ENCODE measurements around the gene ZNF618.
"Not testable (repeated sequence)": the region's sequence is repeated elsewhere in the genome, so short reads cannot be mapped to it uniquely, and the experiment has no call there.

The ZNF618 gene

GRCh38 chr9:114037961-114038723 is 162.0 kb downstream of the ZNF618 start:
- no peak for DNase-seq (ENCODE audit: low read depth)
- TF ChIP-seq CTCF (IDR thresholded peaks at IDR 0.05; ENCODE audit: insufficient read depth, low read depth, low read length, missing control alignments), result no peak
- H3K4me3 ChIP-seq (ENCODE audit: low read length), result no peak overlapping the region

- no peak overlapping the region for H3K4me3 ChIP-seq (ENCODE audit: low read length)
- no peak for DNase-seq (ENCODE audit: low read depth)
- no peak for TF ChIP-seq CTCF (IDR thresholded peaks at IDR 0.05; ENCODE audit: insufficient read depth, low read depth, low read length, missing control alignments)
These were observed 162.7 kb downstream of the ZNF618 start for GRCh38 chr9:114038724-114039313.

- TF ChIP-seq CTCF (IDR thresholded peaks at IDR 0.05; ENCODE audit: insufficient read depth, low read depth, low read length, missing control alignments), result no peak
- H3K4me3 ChIP-seq (ENCODE audit: low read length), result no peak overlapping the region
- no peak for DNase-seq (ENCODE audit: low read depth)
These were observed 163.4 kb downstream of the ZNF618 start for GRCh38 chr9:114039484-114039883.

GRCh38 chr9:114043660-114044059 is 167.6 kb downstream of the ZNF618 start:
- H3K4me3 ChIP-seq (ENCODE audit: low read length); DNase-seq (ENCODE audit: low read depth): not testable (repeated sequence)

GRCh38 chr9:114046237-114046755 is 170.2 kb downstream of the ZNF618 start:
- no peak overlapping the region for H3K4me3 ChIP-seq (ENCODE audit: low read length)
- no peak for TF ChIP-seq CTCF (IDR thresholded peaks at IDR 0.05; ENCODE audit: insufficient read depth, low read depth, low read length, missing control alignments)
- peak; percentile 61 for DNase-seq (ENCODE audit: low read depth)

GRCh38 chr9:114046875-114047274 is 170.8 kb downstream of the ZNF618 start:
- no peak overlapping the region for H3K4me3 ChIP-seq (ENCODE audit: low read length)
- DNase-seq (ENCODE audit: low read depth), result peak; percentile 26
- TF ChIP-seq CTCF (IDR thresholded peaks at IDR 0.05; ENCODE audit: insufficient read depth, low read depth, low read length, missing control alignments), result no peak

GRCh38 chr9:114047717-114048116 is 171.6 kb downstream of the ZNF618 start:
- TF ChIP-seq CTCF (IDR thresholded peaks at IDR 0.05; ENCODE audit: insufficient read depth, low read depth, low read length, missing control alignments), result peak; percentile 57
- peak; percentile 27 for DNase-seq (ENCODE audit: low read depth)
- no peak overlapping the region for H3K4me3 ChIP-seq (ENCODE audit: low read length)

All from epithelial cell of esophagus (primary cell).